Tibial nerve (tissue), 4 donors: ENCODE results near the gene TRAF7. TPM values are rescaled to one million over a fixed set of nuclear protein-coding genes. Genes with fewer than 3 reads are reported as not detected.
"Not testable (repeated sequence)": the region's sequence is repeated elsewhere in the genome, so short reads cannot be mapped to it uniquely, and the experiment has no call there.

Source experiments
- DNase-seq, 2 donors: peaks; one replicate each; pipeline ENCODE4 v3.0.0-alpha.2; 2019; ENCODE audit warnings: low spot score in 2 of 2
- H3K27ac ChIP-seq, 4 donors: fragments of 200-600 bp; sonication (generic) in 3 of 4; one replicate each; pipeline ENCODE4 v1.5.1; 2017 to 2019; ENCODE audit warnings: mild to moderate bottlenecking in 1 of 4
- H3K27me3 ChIP-seq, 2 donors: fragments of 200-600 bp; sonication (generic) in 1 of 2; one replicate each; pipeline versions ENCODE4 v1.5.1 to v1.6.0; 2017 to 2019
- H3K36me3 ChIP-seq, 3 donors: fragments of 200-600 bp; sonication (generic); one replicate each; pipeline ENCODE4 v1.5.1; 2018 to 2019
- H3K4me1 ChIP-seq, 4 donors: fragments of 200-600 bp; sonication (generic) in 3 of 4; one replicate each; pipeline ENCODE4 v1.5.1; 2017 to 2019
- H3K4me3 ChIP-seq, 4 donors: fragments of 200-600 bp; sonication (generic) in 3 of 4; one replicate each; pipeline ENCODE4 v1.5.1; 2017 to 2019; ENCODE audit warnings: mild to moderate bottlenecking in 1 of 4, moderate library complexity in 1 of 4
- H3K9me3 ChIP-seq, 4 donors: fragments of 200-600 bp; sonication (generic) in 3 of 4; one replicate each; pipeline ENCODE4 v1.5.1; 2017 to 2019
- CTCF ChIP-seq, 5 experiments: fragments of 200-600 bp in 3 of 5; fragments of 450-650 bp in 2 of 5; sonication (generic) in 3 of 5; IDR thresholded peaks; one replicate each; pipeline ENCODE4 v1.5.1; 2016 to 2019; ENCODE audit warnings: antibody characterized with exemption in 5 of 5, mild to moderate bottlenecking in 3 of 5, moderate library complexity in 2 of 5
- EP300 ChIP-seq, 2 donors: sonication (generic); formaldehyde crosslinking; IDR thresholded peaks; one replicate each; pipeline ENCODE4 v1.6.1; 2017; ENCODE audit warnings: antibody characterized with exemption in 2 of 2, mild to moderate bottlenecking in 1 of 2
- POLR2A ChIP-seq, 2 donors: fragments of 450-650 bp; IDR thresholded peaks; one replicate each; pipeline ENCODE4 v1.6.1; 2017; ENCODE audit warnings: antibody characterized with exemption in 2 of 2, mild to moderate bottlenecking in 2 of 2, moderate library complexity in 2 of 2
- WGBS, 2 donors: methylation state at CpG; one replicate each; pipeline ENCODE4 v1.1.5; 2018; 5-methylcytosine and 5-hydroxymethylcytosine counted together
- total RNA-seq, 4 donors: library from RNA; depleted of rRNA; stranded (reverse); fragments of >200 nt; gene quantifications; one replicate each; pipeline ENCODE4 v1.1.0, GENCODE V29; 2016

Gene TRAF7
- total RNA-seq, 4 donors from 2014 or later: 29.1 to 53.7 (median 38.4) TPM

- H3K4me3 ChIP-seq: peak within 1 kb of the TSS; percentile 52 to 83 (median 60)
- WGBS, 2 donors: 0% methylated on average over 13 to 22 of the region's 81 CpGs
- not testable (repeated sequence) for H3K27me3 ChIP-seq, H3K36me3 ChIP-seq, H3K9me3 ChIP-seq
- DNase-seq: peak; percentile 98 to 99
- H3K4me1 ChIP-seq: peaks cover 0 to 32% (median 0%) of the 10 kb centered on the region in 4 donors
- H3K27ac ChIP-seq: peak within 1 kb of the TSS in 3 of 4 donors; percentile 78 to 89 (median 86)
- peak; percentile 60 to 78 for TF ChIP-seq POLR2A (IDR thresholded peaks at IDR 0.05)
- peak; percentile 66 to 70 for TF ChIP-seq EP300 (IDR thresholded peaks at IDR 0.05)
Observed at GRCh38 chr16:2135770-2136490, 19.7 kb upstream of the TRAF7 start, which contains the start of gene PKD1. PKD1 (minus strand) TSS chr16:2135898; CDS start chr16:2135689, 209 bp downstream.

- peaks cover 0 to 17% (median 4%) of the 10 kb centered on the region in 4 donors for H3K4me1 ChIP-seq
- WGBS, 2 donors: 74 to 75% methylated on average over 22 to 28 of the region's 31 CpGs
- TF ChIP-seq CTCF (IDR thresholded peaks at IDR 0.05): no peak
- TF ChIP-seq EP300 (IDR thresholded peaks at IDR 0.05): no peak
- TF ChIP-seq POLR2A (IDR thresholded peaks at IDR 0.05): no peak
- H3K36me3 ChIP-seq: no peaks in the 10 kb centered on the region
- H3K9me3 ChIP-seq: no peaks in the 10 kb centered on the region
- H3K27me3 ChIP-seq: no peaks in the 10 kb centered on the region
- no peak overlapping the region for H3K27ac ChIP-seq
- no peak overlapping the region for H3K4me3 ChIP-seq
- no peak for DNase-seq
Observed at GRCh38 chr16:2142942-2143877, 12.4 kb upstream of the TRAF7 start.

GRCh38 chr16:2143878-2144485 is 11.6 kb upstream of the TRAF7 start:
- Histone ChIP-seq H3K4me1 (peaks cover 0 to 24% (median 9%) of the 10 kb centered on the region in 4 donors), H3K9me3 (no peaks in the 10 kb centered on the region), H3K36me3 (no peaks in the 10 kb centered on the region), H3K4me3 (no peak overlapping the region), H3K27ac (no peak overlapping the region), H3K27me3 (no peaks in the 10 kb centered on the region)
- no peak for DNase-seq
- TF ChIP-seq EP300 (IDR thresholded peaks at IDR 0.05) (no peak), POLR2A (IDR thresholded peaks at IDR 0.05) (no peak), CTCF (IDR thresholded peaks at IDR 0.05) (no peak)
- 66 to 76% methylated on average over 15 to 17 of the region's 17 CpGs for WGBS, 2 donors

GRCh38 chr16:2145843-2146242 is 9.7 kb upstream of the TRAF7 start:
- no peak for TF ChIP-seq POLR2A (IDR thresholded peaks at IDR 0.05)
- no peak for TF ChIP-seq CTCF (IDR thresholded peaks at IDR 0.05)
- TF ChIP-seq EP300 (IDR thresholded peaks at IDR 0.05): no peak
- Histone ChIP-seq H3K4me3 (no peak overlapping the region), H3K27me3 (no peaks in the 10 kb centered on the region), H3K9me3 (no peaks in the 10 kb centered on the region), H3K27ac (no peak overlapping the region), H3K36me3 (no peaks in the 10 kb centered on the region), H3K4me1 (peaks cover 0 to 33% (median 27%) of the 10 kb centered on the region in 4 donors)
- no peak for DNase-seq
- WGBS, 2 donors: 86 to 89% methylated on average over 5 of the region's 5 CpGs

- TF ChIP-seq EP300 (IDR thresholded peaks at IDR 0.05) (no peak), CTCF (IDR thresholded peaks at IDR 0.05) (no peak), POLR2A (IDR thresholded peaks at IDR 0.05) (no peak)
- no peak for DNase-seq
- peaks cover 0 to 46% (median 37%) of the 10 kb centered on the region in 4 donors for H3K4me1 ChIP-seq
- H3K9me3 ChIP-seq: no peaks in the 10 kb centered on the region
- 71 to 89% methylated on average over 1 to 4 of the region's 6 CpGs for WGBS, 2 donors
- peak overlapping the region in 1 of 4 donors; percentile 81 for H3K27ac ChIP-seq
- H3K4me3 ChIP-seq: no peak overlapping the region
- H3K27me3 ChIP-seq: no peaks in the 10 kb centered on the region
- H3K36me3 ChIP-seq: peaks cover 0 to 9% (median 0%) of the 10 kb centered on the region in 3 donors
Observed at GRCh38 chr16:2147378-2147777, 8.2 kb upstream of the TRAF7 start.
